ENCODE data around the gene RAB3C.

- TF ChIP-seq POLR2A (IDR thresholded peaks at IDR 0.05) (no peak), CTCF (IDR thresholded peaks at IDR 0.05) (no peak)
These were observed 15.6 kb downstream of the RAB3C start for GRCh38 chr5:58598440-58598839.
